GM21619 (cell line): Measurements from ENCODE around the gene CRACR2B.

Experiments used
- ATAC-seq: cut with Tn5 transposase; IDR thresholded peaks from one replicate; pipeline ENCODE4 v1.9.1; 2021; ENCODE audit not compliant: unreplicated experiment

CRACR2B gene

GRCh38 chr11:837189-837989, 9.7 kb downstream of the CRACR2B start:
- ATAC-seq = no peak

DNA sequence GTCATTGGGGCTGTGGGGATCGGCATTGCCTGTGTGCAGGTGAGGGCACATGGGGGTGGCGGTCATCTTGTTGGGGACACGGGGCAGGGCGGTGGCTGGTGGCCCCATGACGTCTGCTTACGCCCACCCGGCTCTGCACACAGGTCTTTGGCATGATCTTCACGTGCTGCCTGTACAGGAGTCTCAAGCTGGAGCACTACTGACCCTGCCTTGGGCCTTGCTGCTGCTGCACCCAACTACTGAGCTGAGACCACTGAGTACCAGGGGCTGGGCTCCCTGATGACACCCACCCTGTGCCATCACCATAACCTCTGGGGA, 10.2 kb downstream of the CRACR2B start:
- ATAC-seq = no peak

DNA sequence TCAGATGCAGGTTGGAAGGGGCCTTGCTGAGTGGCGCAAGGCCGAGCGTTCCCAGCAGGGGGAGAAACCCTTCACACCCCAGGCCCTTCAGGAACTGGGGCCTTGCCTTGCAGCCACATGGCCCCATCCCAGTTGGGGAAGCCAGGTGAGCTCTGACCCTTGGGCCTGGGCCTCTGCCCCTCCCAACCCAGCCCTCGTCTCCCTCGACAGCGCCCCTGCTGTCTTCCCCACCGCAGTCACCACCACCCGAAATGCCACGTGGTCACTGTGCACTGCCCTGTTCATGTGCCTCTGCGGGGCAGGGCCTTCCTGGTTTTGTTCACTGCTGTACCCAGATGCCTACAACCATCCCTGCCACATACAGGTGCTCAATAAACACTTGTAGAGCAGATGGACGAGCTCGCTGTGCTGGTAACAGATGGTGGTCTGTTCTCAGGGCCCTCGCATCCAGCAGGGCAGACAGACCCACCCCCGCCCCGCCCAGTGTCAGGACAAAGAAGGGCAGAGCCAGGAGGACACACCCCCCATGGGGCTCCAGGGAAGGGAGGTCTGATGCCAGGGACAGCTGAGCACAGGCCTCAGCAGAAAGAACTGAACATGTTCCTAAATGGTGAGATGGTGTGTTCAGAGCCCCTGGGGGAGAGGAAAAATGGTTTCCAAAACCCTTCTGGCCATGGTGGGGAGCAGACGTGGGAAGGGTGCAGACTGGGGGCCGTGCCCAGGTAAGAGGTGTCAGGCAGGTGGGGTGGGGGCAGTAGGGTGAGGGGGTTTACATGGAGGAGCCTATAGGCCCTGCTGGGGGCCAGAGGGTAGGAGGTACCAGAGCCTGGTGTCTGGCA, 10.9 kb downstream of the CRACR2B start:
- no peak for ATAC-seq

- ATAC-seq = no peak
Measured at GRCh38 chr11:839280-839623, 11.5 kb downstream of the CRACR2B start.

DNA sequence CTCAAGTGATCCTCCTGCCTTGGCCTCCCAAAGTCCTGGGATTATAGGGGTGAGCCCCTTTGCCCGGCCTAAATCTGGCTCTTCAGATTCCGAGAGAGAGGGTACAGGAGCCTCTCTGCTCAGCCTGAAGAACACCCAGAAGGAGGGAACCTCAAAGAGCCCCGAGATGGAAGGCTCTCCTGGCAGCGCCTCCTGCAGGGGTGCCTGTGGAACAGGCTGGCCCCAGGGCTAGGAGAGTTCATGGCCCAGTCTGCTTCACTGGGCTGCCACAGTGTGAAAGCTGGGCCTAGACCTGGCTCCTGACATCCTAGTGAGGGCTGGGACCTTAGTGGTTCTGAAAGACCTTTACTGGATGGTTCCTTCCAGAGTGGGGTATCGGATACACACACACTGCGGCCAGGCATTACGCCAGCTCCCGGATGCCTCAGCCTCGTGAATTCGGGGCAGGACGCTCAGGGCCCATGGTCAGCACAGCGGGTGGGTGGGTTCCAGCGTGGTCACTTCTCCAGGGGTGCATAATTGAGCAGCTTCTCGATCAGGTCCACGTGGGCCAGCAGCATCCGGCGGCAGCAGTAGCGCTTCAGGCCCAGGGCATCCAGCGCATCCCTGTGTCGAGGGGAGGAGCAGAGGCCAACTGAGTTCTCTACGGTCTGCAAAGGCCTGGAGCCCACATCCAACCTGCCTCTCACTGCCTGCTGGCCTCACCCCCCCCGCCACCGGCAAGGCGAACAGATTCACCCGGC, 12.3 kb downstream of the CRACR2B start:
- no peak for ATAC-seq

GRCh38 chr11:841981-842369, 14.3 kb downstream of the CRACR2B start:
- no peak for ATAC-seq

DNA sequence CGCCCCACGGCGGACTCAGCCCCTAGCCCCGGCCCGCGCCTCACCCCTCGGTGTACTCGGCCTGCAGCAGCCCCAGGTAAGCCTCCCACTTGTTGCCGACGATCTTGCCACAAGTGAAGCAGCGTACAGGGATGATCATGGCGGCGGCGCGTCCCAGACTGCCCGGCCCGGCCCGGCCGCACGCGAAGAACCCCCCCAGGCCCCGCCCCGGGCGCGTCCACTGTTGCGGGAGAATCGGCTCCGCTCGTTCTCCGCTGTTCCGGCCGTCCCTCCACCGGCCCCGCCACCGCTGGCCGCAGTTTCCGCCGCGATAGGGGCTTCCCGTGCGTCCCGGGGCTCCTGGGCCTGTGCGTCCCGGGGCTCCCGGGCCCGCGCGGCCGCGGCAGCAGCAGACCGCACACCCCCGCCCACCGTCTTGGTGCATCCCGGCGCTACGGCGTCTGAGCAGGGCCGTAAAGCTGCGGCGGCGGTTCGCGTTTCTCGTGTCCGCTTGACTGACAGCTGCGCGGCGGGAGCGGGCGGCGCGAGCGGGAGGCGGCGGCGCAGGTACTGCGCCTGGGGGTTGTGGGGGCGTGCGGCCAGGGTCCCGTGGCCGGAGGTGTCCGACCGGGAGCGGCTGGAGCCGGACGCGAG, 14.8 kb downstream of the CRACR2B start, which contains the start of the genes POLR2L and TSPAN4:
TSS of gene POLR2L (minus strand) at position 160 of the 633 bp plus-strand sequence. CDS start at position 139, 21 bp downstream.
TSS of gene TSPAN4 (plus strand) at position 483 of the 633 bp plus-strand sequence. CDS start 7,453 bp downstream, outside the sequence.
- peak; percentile 58 for ATAC-seq

DNA sequence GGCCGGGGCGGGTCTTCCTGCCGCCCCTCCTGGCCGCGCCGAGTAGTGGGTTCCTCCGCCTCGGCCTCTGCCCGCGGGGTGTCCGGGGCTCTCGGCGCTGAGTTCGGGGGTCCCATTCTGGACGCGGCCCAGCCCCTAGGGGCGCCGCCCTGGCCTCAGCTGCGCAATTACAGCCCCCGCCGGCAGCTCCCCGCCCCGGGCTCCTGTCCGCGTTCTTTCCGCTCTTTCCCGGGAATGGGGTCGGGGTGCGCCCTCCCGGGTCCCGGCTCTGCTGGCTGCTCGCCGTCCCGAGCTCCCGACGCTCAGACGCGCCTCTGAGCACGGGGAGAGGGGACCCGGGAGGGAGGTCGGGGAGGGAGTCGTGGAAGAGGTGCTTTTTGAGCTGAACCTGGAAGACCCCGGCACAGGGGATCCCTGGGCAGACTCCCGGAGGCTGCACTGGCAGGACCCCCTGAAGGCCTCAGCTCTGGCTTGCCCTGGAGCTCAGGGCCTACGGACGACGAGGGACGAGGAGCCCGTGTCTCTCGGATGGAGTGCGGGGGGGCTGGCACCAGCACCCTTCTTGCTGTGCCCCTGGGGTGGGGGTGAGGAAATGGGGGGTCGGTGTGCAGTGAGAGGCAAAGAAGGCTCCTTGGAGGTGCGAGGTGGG, 15.5 kb downstream of the CRACR2B start:
- peak; percentile 11 for ATAC-seq

- no peak for ATAC-seq
Measured at GRCh38 chr11:843818-844692, 16.3 kb downstream of the CRACR2B start.

GRCh38 chr11:844693-845644, 17.2 kb downstream of the CRACR2B start:
- ATAC-seq = no peak

- no peak for ATAC-seq
Measured at GRCh38 chr11:845872-846495, 18.3 kb downstream of the CRACR2B start.

DNA sequence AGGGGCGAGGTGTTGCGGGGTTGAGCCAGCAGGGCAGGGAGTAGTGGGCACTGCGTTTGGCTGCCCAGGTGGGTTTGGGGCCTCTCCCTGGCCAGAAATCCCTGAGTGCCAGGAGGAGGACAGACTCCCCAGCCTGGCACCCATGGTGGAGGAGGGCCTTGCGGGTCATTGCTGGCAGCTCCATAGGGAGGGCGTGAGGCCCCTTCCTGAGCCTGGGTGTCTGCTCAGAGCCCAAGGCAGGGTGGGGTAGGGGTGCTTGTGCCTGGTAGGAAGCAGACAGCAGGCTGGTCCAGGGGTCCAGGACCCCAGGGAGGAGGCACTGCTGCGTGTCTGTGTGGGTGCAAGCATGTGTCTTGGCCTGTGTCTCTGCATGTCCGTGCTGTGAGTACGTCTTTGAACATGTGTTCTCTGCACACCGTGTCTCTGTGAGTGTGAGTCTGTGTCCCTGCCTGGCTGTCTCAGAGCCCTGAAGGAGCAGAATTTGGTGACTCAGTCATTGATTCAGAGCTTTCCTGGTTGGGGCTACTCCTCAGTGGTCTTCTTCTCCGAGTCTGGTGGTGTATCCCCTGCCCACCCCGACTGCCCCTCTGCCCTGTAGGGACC, 18.9 kb downstream of the CRACR2B start:
- no peak for ATAC-seq

DNA sequence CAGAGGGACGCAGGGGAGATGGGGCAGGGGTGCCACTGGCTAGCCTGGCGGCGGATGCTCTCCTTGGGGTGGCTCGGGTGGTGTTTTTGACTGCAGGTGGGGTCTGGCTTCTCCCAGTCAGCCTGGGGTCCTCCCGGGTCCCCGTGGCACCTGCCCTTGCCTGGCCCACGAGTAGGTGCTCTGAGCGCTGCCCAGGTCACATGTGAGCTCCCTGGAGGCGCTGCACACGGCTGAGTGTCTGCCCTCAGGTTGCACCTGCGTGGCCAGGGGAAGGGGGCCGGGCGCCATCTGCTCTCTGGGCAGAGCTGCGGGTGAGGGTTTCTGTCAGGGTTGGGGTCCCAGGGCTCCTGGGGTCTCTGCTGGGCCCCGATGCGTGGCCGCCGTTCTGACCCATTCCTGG, 20.2 kb downstream of the CRACR2B start:
- ATAC-seq = no peak

DNA sequence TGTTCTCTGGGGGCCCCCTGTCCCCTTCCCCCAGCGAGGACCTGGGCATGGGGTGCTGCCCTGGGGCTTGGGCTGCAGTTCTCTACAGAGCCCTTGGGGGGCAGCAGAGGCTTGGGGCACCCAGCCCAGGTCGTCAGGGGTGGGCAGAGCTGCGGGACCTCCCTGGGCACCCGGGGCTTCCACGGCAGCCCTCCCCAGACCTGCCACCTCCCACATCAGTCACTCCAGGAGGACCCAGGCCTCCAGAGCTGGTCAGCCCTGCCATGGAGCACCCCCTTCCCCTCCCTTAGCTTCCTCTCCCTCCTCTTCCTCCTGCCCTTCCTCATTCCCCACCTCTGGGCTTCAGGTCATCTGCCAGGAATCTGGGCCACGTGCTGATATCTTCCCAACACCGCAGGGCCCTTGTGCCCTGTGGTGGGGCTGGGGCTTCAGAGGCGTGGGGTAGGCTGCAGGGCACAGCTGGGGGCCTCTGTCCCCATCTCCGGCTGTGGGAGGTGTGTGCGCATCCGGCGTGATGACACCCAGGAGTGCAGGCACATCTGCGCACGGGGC, 20.7 kb downstream of the CRACR2B start:
- no peak for ATAC-seq

- ATAC-seq = no peak
Measured at GRCh38 chr11:849104-849824, 21.5 kb downstream of the CRACR2B start.

- ATAC-seq = no peak
Measured at GRCh38 chr11:849951-850774, 22.4 kb downstream of the CRACR2B start.
